HAP-1 (cell line): ENCODE results near the gene ADAMTS12.
A peak's percentile ranks its signal among the peaks of the same experiment; 100 is the strongest.

Experiments used
- DNase-seq, 2 experiments: peaks; one replicate each; pipeline ENCODE4 v3.0.0-alpha.2; 2016 to 2020; ENCODE audit warnings: low spot score in 2 of 2
- H3K27me3 ChIP-seq: fragments of 250-450 bp; sonication (Bioruptor Pico); 2 replicates; pipeline ENCODE4 v1.5.1; 2020; ENCODE audit warnings: low read depth, mild to moderate bottlenecking, moderate library complexity
- H3K36me3 ChIP-seq: fragments of 250-450 bp; sonication (Bioruptor Pico); replicated peaks from 2 replicates; pipeline ENCODE4 v1.5.1; 2020; ENCODE audit warnings: mild to moderate bottlenecking
- H3K4me1 ChIP-seq: fragments of 250-450 bp; sonication (Bioruptor Pico); 2 replicates; pipeline ENCODE4 v1.5.1; 2020; ENCODE audit warnings: mild to moderate bottlenecking
- H3K4me3 ChIP-seq: fragments of 250-450 bp; sonication (Bioruptor Pico); 2 replicates; pipeline ENCODE4 v1.5.1; 2020; ENCODE audit warnings: mild to moderate bottlenecking, moderate library complexity
- H3K9me3 ChIP-seq: fragments of 250-450 bp; sonication (Bioruptor Pico); 2 replicates; pipeline ENCODE4 v1.5.1; 2020; ENCODE audit warnings: mild to moderate bottlenecking, moderate library complexity
- in situ Hi-C: fragments of 300-500 bp; cut with MboI; formaldehyde crosslinking; loops from 3 replicates; pipeline ENCODE4 v1.14.3; 2020; ENCODE audit warnings: low sequenced_read_pairs, inconsistent platforms, mixed read lengths

The ADAMTS12 gene

DNA sequence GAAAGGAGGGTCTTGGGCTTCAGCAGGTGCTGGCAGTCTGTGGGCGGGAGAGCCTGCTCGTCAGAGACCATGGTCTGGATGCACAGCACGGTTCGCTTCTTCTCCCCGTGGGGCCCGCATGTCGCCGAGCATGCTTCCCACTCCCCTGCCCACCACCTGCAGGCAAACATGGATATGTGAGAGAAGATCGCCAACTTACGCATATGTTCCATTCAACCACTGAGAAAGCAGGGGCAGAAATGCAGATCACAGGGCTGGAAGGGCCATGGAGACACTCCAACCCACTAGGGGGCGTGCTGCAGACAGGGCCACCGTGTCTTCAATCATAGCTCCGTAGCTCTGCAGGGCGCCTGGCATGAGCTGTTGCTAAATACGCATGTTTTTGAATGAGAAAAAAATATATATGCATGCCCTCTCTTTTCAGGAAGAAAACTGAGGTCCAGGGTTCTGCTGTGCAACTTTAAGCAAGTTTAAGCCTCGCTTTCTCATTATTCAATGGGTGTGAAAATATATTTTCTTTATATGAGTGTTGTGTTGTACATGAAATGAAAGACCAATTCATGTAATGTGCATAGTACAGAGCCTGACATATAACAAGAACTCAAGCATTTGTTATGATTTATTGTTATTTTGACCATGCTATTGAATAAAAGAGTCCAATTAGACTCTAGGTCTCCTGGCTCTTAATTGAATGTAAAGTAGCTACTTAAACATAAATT lies 303.0 kb downstream of the ADAMTS12 start:
- Histone ChIP-seq H3K9me3 (no peaks in the 10 kb centered on the region), H3K27me3 (no peaks in the 10 kb centered on the region), H3K4me1 (no peaks in the 10 kb centered on the region), H3K36me3 (no peaks in the 10 kb centered on the region), H3K4me3 (no peak overlapping the region)
- DNase-seq, result peak in 1 of 2 experiments; percentile 78
- in situ Hi-C loops, result no loop called here

DNA sequence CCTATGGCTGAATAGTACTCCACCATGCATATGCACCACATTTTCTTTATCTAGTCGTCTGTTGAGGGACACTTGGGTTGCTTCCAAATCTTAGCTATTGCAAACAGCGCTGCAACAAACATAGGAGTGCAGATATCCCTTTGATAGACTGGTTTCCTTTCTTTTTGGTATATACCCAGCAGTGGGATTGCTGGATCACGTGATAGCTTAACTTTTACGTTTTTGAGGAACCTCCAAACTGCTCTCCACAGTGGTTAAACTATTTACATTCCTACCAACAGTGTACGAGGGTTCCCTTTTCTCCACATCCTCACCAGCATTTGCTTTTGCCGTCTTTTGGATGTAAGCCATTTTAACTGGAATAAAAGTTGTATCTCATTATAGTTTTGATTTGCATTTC lies 308.5 kb downstream of the ADAMTS12 start:
- Histone ChIP-seq H3K9me3 (no peaks in the 10 kb centered on the region), H3K36me3 (no peaks in the 10 kb centered on the region), H3K4me3 (no peak overlapping the region), H3K4me1 (no peaks in the 10 kb centered on the region; the same call in 1 of the 2 replicates), H3K27me3 (no peaks in the 10 kb centered on the region)
- in situ Hi-C loops, result no loop called here
- DNase-seq, result peak in 1 of 2 experiments; percentile 33

DNA sequence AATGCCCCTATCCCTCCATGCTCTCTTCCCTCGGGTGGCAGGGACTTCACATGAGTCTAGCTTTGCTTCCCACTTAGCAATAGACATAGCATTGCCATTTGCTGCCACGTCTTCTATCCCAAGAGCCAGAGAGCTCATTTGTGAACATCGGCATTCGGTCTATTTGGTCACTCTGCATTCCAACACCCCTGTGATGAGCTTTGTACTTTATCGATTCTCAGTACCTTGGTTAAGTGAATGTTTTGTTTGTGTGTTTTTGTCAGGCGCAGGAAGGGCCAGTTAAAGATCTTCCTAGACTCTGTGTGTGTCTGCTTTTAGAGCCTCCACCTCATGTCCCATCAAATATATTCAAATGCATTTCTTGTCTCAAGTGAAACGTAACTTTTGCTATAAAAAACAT lies 309.4 kb downstream of the ADAMTS12 start:
- Histone ChIP-seq H3K9me3 (no peaks in the 10 kb centered on the region), H3K36me3 (no peaks in the 10 kb centered on the region), H3K4me1 (no peaks in the 10 kb centered on the region; the same call in 1 of the 2 replicates), H3K27me3 (no peaks in the 10 kb centered on the region), H3K4me3 (no peak overlapping the region)
- in situ Hi-C loops, result no loop called here
- DNase-seq, result no peak

DNA sequence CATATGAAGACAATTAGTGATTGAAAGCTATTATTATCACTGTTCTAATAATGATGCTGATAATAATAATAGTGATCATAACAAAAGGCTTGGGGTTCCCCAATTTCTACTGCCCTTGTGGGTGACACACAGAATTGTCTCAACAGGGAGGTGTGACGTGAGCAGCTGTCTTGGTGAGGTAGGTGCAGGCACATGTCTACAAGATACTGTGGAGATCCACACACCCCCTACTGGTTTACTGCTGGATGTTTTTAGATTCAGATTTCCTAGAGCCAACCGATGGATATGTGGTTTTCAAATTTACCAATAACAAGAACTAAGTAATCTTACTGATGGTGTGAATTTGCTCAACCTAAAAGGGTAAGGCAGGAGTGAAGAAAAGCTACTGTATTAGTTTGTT lies 312.0 kb downstream of the ADAMTS12 start:
- H3K4me3 ChIP-seq, result no peak overlapping the region
- in situ Hi-C loops, result no loop called here

DNA sequence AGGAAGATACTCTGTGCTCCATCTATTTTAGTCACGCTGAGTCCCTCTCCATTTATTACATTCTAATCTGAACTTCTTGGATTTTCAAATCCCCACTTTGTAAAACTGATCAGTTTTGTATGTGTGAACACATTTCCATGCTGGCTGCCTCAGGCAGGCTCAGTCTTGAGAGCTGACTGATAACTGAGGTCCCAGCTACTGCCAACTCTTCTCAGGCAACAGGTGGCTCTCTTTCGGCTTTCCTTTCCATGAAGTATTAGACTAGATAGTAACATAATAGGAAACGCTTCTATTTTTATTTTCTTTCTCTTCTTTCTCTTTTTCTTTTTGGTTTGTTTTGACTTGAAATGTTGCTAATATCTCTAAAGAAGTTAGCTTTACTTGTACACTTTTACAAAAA lies 312.6 kb downstream of the ADAMTS12 start:
- DNase-seq, result no peak
- Histone ChIP-seq H3K27me3 (no peaks in the 10 kb centered on the region), H3K4me3 (no peak overlapping the region), H3K9me3 (no peaks in the 10 kb centered on the region), H3K36me3 (no peaks in the 10 kb centered on the region), H3K4me1 (no peaks in the 10 kb centered on the region; the same call in 1 of the 2 replicates)
- in situ Hi-C loops, result no loop called here

More for the DNA sequence above, 312.0 kb downstream of the ADAMTS12 start:
- DNase-seq, result no peak
- no peaks in the 10 kb centered on the region; the same call in 1 of the 2 replicates for H3K4me1 ChIP-seq
- no peaks in the 10 kb centered on the region for H3K27me3 ChIP-seq
- H3K36me3 ChIP-seq, result no peaks in the 10 kb centered on the region
- H3K9me3 ChIP-seq, result no peaks in the 10 kb centered on the region

DNA sequence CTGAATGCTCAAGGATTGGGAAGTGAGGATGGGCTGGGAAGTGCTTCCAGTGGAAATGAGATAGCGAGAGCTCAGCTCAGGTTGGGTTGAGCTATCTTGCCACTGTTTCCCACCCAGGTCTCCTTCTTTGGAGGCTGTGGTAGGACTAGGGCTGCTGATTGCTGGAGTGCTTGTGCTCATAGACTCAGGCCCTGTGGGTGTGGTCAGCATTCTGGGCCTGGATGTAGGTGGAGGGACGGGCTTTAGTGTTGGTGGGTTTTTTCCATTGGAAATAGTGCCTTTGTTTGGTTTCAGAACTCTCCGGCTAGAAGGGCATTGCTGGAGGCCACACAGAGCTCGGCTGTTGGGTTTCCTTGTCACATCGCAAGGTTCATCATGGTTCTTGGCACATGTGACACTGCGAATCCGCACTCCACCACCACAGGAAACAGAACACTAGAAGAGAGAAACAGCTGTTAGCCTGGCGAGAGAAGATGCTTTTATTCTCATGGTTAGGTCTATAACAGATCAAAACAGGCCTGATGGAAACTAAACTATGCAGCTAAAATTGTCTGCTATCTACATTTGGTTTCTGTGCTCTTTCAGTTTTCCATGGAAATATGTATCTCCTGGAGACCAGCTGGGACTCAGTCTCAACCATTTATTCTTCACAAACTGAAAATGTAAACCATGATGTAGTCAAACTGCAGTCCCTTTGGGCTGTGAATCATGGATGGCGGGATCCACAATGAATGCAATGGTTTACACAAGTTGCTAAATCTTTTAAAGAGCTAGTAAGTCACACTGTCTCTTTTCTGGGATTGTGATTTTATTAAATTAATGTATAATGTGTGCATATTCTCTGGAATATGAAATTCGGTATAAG lies 314.8 kb downstream of the ADAMTS12 start:
- Histone ChIP-seq H3K36me3 (no peaks in the 10 kb centered on the region), H3K9me3 (no peaks in the 10 kb centered on the region), H3K4me1 (no peaks in the 10 kb centered on the region), H3K27me3 (no peaks in the 10 kb centered on the region), H3K4me3 (no peak overlapping the region)
- in situ Hi-C loops, result no loop called here
- no peak for DNase-seq

DNA sequence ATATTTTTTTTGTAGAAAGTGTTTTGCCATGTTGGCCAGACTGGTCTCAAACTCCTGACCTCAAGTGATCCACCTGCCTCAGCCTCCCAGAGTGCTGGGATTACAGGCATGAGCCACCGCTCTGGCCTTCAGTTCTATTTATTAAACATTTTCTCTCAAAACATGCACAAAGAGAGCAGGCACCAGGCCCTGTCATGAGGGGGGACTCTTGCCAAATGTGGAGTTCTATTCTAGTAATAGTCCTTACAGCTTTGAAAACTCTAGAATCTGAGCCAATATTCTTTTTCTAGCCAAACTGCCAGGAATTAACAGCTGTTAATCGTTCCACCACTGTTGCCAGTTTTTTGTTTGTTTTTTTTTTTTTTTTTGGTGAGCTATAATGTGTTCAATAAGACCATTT lies 326.5 kb downstream of the ADAMTS12 start:
- no peak for DNase-seq
- in situ Hi-C loops, result no loop called here
- Histone ChIP-seq H3K4me1 (peaks cover 6% of the 10 kb centered on the region), H3K4me3 (no peak overlapping the region), H3K27me3 (no peaks in the 10 kb centered on the region), H3K36me3 (no peaks in the 10 kb centered on the region), H3K9me3 (no peaks in the 10 kb centered on the region)

DNA sequence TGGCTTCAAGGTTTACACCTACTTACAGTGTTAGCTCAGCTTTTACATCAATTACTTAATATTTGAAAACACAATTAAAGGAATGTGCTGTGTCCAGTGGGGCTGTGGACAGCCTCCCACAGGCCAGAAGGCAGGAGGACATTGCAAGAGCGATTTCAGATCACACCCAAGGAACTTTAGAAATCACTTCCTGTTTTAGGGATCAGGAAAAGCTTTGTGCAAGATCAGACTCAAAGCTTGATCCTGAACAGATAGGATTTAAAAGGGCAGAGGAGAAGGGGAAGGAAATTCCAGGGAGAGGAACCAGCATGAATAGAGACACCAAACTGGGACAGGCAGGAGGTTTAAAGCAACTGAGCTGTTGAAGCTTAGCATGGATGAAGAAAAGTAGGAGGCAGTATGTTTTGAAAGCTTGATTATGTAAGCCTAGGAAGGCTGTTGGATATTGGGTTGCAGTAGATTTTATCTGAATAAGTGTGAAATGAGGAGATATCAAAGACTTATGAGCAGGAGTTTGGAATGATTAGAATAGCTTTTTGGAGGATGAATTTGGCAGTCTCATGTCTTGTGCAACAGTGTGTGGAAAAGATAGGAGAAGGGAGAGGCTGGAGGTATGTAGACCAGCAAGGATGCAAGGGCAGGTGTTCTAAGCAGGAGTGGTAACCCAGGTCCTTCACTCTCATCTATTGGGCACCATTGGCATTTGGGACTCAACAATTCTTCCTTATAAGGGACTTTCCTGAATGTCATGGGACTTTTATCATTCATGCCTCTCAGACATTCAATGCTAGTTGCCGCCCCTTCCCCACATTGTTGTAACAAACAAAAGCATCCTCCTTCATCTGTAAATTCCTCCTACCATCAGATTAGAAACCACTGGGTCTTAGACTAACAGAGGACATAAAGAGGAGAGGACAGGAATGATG lies 327.5 kb downstream of the ADAMTS12 start:
- Histone ChIP-seq H3K4me3 (no peak overlapping the region), H3K9me3 (no peaks in the 10 kb centered on the region), H3K27me3 (no peaks in the 10 kb centered on the region), H3K4me1 (peaks cover 6% of the 10 kb centered on the region), H3K36me3 (no peaks in the 10 kb centered on the region)
- no peak for DNase-seq
- in situ Hi-C loops, result no loop called here

DNA sequence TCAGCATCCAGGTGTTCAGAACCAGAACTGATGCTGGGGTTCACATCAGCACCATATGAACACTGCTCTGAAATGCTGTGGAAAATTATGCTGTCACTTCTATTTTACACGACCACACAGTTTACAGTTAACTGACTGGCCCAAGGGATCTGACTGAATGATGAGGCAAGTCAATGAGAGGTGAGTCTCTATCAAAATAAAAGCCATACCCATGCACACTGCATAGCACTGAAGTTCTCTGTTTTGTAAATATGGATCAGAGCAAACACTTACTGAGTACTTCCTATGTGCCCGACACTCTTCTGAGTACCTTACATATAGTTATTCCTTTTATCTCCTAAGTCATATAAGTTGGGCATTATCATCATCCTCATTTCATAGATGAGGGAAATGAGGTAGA lies 328.3 kb downstream of the ADAMTS12 start:
- in situ Hi-C loops, result no loop called here
- H3K36me3 ChIP-seq, result no peaks in the 10 kb centered on the region
- peaks cover 6% of the 10 kb centered on the region for H3K4me1 ChIP-seq
- no peaks in the 10 kb centered on the region for H3K27me3 ChIP-seq
- H3K9me3 ChIP-seq, result no peaks in the 10 kb centered on the region
- no peak overlapping the region for H3K4me3 ChIP-seq
- no peak for DNase-seq

DNA sequence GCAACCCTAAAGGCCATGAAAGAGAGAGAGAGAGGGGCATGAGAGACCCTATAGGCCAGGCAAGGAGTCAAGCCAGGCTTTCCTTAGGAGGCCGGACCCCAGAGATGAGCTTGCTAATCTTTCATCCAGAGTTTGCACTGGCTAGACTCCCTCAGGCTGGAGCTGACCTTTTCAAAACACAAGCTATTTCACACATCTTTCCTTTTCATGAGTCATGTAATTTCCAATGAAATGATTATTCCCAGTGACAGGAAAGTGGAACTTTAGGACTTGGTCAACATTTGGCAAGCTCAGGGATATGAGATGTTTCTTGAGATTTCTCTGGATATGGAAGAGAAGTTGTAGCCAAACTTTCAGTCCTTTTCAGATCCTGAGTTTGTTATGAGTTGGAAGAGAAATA lies 333.3 kb downstream of the ADAMTS12 start:
- no peak overlapping the region for H3K4me3 ChIP-seq
- no peaks in the 10 kb centered on the region for H3K36me3 ChIP-seq
- no peak for DNase-seq
- no peaks in the 10 kb centered on the region for H3K27me3 ChIP-seq
- in situ Hi-C loops, result no loop called here
- H3K4me1 ChIP-seq, result peaks cover 12% of the 10 kb centered on the region
- 0 out of 2 replicates have a peak, but pooled peaks cover 2% of the 10 kb centered on the region for H3K9me3 ChIP-seq

DNA sequence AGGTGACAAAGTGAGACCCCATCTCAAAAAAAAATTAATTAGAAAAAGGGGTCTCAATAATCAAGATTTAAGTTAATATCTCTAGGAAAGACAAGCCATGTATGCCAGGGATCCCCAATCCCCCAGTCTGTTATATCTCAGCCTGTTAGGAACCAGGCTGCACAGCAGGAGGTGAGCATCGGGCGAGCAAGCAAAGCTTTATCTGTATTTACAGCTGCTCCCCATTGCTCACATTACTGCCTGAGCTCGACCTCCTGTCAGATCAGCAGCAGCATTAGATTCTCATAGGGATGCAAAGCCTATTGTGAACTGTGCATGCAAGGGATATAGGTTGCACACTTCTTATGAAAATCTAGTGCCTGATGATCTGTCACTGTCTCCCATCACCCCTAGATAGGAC lies 334.2 kb downstream of the ADAMTS12 start:
- Histone ChIP-seq H3K9me3 (peaks cover 2% of the 10 kb centered on the region; the same call in 1 of the 2 replicates), H3K4me3 (no peak overlapping the region), H3K27me3 (no peaks in the 10 kb centered on the region), H3K4me1 (peaks cover 12% of the 10 kb centered on the region), H3K36me3 (no peaks in the 10 kb centered on the region)
- no peak for DNase-seq
- in situ Hi-C loops, result no loop called here

DNA sequence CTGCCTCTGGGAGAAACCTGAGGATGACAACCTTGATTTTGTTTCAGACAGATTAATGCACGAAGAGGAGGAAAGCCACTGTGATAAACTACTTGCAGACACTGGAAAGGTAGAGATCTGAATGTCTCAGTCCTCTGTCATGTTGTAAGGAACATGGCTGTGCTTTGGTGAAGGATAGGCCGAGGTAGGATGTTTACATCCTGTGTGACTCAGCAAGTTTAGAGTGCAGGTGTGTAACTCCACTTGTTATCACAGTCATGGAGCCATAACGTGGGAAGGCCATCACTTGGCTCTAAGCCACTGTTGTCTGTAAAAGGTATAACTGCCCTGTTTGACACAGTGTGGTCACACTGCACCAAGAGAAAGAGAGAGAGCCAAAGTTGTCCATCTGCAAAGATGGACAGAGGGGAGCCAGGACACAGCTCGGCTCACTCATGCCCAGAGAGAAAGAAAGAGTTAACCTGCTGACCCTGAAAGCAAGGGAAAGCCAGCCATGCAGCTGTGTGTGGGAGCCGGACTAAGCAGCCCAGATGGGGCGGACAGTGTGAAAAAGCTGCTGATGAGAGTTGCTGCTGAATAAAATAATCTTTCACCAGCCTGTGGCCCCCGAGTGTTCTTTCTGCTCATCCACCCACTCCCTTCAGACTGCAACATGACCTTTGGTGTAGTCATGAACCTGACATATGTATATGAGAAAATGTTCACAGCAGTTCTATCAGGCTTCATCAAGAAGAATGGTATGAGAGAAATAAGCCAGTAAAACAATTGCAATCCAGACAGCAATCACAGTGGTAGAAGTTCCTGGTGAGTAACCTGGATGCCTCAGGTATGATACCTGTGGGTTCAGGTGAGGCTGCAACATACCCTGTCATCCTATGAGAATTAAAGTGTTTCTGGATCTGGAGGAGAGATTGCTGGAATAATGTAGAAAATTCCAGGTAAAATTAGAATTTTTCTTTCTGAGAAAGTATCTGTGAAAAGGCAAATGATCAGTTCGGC lies 335.2 kb downstream of the ADAMTS12 start:
- Histone ChIP-seq H3K4me3 (no peak overlapping the region), H3K4me1 (peaks cover 12% of the 10 kb centered on the region), H3K9me3 (peaks cover 2% of the 10 kb centered on the region; the same call in 1 of the 2 replicates), H3K36me3 (no peaks in the 10 kb centered on the region), H3K27me3 (no peaks in the 10 kb centered on the region)
- in situ Hi-C loops, result no loop called here
- no peak for DNase-seq
